Neutrophil (primary cell): ENCODE measurements around the gene RMC1.

Source experiments
- H3K27ac ChIP-seq: fragments of 200-600 bp; sonication (generic); 2 replicates; pipeline ENCODE4 v1.5.1; 2016; ENCODE audit warnings: mild to moderate bottlenecking, moderate library complexity
- H3K27me3 ChIP-seq: fragments of 200-600 bp; sonication (generic); 2 replicates; pipeline ENCODE4 v1.6.0; 2016; ENCODE audit warnings: mild to moderate bottlenecking
- H3K36me3 ChIP-seq: fragments of 200-600 bp; sonication (generic); 2 replicates; pipeline ENCODE4 v1.5.1; 2017
- H3K4me1 ChIP-seq, 2 experiments: fragments of 200-600 bp in 1 of 2; sonication (generic) in 1 of 2; 1 replicate in 1 of 2; 2 replicates in 1 of 2; pipeline versions ENCODE4 v1.5.1 to v1.6.1; 2013 to 2016; ENCODE audit warnings: low read depth in 1 of 2, low read length in 1 of 2, mild to moderate bottlenecking in 1 of 2, moderate library complexity in 1 of 2; ENCODE audit not compliant: control insufficient read depth in 1 of 2, insufficient read depth in 1 of 2
- H3K4me3 ChIP-seq, 2 experiments: fragments of 200-600 bp in 1 of 2; sonication (generic) in 1 of 2; 1 replicate in 1 of 2; 2 replicates in 1 of 2; pipeline ENCODE4 v1.5.1; 2013 to 2016; ENCODE audit warnings: low read depth in 1 of 2, low read length in 1 of 2, mild to moderate bottlenecking in 1 of 2, moderate library complexity in 1 of 2
- H3K9me3 ChIP-seq: fragments of 200-600 bp; sonication (generic); 2 replicates; pipeline ENCODE4 v1.5.1; 2016
- TF ChIP-seq, protein P1 (sequence below): fragments of 200-600 bp; sonication (generic); IDR thresholded peaks from 2 replicates; pipeline ENCODE4 v1.5.1; 2016; ENCODE audit warnings: antibody characterized with exemption

The RMC1 gene

DNA sequence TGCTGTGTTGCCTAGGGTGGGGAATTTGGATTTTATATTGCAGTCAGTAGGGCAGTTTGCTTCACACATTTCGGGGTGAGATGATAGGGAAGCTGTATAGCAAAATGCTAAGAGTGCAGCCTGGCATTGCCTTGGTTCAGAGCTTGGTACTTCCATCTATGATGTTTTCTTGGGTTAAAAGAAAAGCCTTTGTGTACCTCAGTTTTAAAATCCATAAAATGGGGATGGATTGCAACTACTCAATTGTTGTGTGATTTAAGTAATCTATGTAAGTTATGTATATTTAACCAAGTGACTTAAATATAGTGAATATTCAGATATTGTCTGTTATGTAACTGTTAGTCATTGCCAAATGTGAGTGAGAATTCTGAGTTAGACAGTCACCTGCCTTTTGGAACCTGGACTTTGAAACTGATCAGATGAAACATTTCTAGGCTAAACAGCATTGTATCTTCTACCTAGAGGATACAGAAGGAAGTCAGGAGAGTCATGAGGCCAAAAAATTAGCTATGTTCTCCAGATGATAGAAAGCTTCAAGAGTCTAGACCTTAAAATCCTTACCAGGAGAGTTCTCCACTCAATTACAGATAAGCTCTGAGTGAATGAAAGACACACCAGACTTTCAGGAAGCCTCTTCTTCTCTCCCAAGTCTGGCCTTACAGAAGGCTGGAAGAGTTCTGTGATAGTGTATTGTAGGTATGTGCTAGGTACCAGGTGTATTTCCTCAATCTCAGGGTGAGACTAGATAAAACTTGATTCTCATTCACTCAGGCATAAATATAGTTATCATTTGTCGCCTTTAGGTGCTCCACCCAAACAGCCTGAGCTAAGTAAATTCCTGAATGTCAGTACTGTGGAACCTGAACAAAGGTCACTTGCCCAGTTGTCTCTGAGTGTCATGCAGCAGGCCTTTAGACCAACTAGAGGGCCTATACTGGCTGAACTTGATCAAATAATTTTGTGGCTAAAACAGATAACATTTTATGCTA is 42.7 kb upstream of the RMC1 start:
- Histone ChIP-seq H3K9me3 (no peaks in the 10 kb centered on the region), H3K4me3 (peak overlapping the region in 1 of 2 experiments; percentile 7), H3K27me3 (no peaks in the 10 kb centered on the region), H3K4me1 (peaks cover 60 to 62% of the 10 kb centered on the region in 2 experiments), H3K27ac (peak overlapping the region; percentile 83), H3K36me3 (peaks cover 46% of the 10 kb centered on the region)
- TF ChIP-seq, protein P1, sequence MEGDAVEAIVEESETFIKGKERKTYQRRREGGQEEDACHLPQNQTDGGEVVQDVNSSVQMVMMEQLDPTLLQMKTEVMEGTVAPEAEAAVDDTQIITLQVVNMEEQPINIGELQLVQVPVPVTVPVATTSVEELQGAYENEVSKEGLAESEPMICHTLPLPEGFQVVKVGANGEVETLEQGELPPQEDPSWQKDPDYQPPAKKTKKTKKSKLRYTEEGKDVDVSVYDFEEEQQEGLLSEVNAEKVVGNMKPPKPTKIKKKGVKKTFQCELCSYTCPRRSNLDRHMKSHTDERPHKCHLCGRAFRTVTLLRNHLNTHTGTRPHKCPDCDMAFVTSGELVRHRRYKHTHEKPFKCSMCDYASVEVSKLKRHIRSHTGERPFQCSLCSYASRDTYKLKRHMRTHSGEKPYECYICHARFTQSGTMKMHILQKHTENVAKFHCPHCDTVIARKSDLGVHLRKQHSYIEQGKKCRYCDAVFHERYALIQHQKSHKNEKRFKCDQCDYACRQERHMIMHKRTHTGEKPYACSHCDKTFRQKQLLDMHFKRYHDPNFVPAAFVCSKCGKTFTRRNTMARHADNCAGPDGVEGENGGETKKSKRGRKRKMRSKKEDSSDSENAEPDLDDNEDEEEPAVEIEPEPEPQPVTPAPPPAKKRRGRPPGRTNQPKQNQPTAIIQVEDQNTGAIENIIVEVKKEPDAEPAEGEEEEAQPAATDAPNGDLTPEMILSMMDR = no peak

DNA sequence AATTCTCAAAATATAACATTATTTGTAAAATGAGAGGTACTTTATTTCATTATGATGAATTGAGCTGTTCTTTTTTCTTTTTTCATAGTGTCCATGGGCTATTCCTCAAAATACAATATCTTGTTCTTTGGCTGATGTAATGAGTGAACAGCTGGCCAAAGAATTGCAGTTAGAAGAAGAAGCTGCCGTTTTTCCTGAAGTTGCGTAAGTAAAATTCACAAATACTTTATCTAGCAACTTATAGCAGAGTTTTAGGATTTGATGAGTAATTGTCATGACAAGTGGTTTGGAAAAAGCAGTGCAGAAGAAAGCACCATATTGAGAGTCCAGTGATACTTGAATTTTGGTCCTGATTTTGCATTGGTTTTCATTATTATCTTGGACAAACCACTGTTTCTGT is 40.4 kb upstream of the RMC1 start:
- no peak overlapping the region for H3K4me3 ChIP-seq
- H3K9me3 ChIP-seq = no peaks in the 10 kb centered on the region
- H3K4me1 ChIP-seq = peaks cover 38 to 42% of the 10 kb centered on the region in 2 experiments
- no peaks in the 10 kb centered on the region for H3K27me3 ChIP-seq
- peak overlapping the region; percentile 43 for H3K27ac ChIP-seq
- TF ChIP-seq, protein P1 = no peak
- H3K36me3 ChIP-seq = peaks cover 59% of the 10 kb centered on the region

DNA sequence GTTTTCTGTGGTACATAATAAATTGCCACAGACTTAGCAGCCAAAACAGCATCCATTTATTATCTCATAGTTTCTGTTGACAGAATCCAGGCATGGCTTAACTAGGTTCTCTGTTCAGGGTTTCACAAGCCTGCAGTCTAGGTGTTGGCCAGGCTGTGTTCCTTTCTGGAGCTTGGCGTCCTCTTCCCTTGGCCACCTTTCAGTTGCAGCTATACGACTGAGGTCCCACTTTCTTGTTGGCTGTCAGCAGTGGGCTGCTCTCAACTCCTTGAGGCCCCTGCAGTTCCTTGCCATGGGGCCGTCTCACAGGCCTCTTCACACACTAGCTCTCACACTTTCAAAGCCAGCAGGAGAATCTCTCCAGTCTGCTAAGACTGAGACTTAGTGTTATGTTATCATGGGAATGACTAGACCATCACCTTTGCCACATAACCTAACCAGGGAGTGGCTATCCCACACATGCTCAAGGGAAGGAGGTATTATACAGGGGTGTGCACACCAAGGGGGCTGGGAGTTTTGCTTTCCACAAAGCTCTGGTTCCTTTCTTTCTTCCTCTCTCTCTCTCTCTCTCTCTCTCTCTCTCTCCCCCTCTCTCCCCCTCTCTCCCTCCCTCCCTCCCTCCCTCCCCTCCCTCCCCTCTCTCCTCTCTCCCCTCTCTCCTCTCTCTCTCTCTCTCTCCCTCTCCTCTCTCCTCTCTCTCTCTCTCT is 34.4 kb upstream of the RMC1 start:
- H3K4me1 ChIP-seq = no peaks in the 10 kb centered on the region
- H3K9me3 ChIP-seq = no peaks in the 10 kb centered on the region
- TF ChIP-seq, protein P1 = no peak
- H3K36me3 ChIP-seq = peaks cover 97% of the 10 kb centered on the region
- H3K4me3 ChIP-seq = no peak overlapping the region
- no peak overlapping the region for H3K27ac ChIP-seq
- no peaks in the 10 kb centered on the region for H3K27me3 ChIP-seq

DNA sequence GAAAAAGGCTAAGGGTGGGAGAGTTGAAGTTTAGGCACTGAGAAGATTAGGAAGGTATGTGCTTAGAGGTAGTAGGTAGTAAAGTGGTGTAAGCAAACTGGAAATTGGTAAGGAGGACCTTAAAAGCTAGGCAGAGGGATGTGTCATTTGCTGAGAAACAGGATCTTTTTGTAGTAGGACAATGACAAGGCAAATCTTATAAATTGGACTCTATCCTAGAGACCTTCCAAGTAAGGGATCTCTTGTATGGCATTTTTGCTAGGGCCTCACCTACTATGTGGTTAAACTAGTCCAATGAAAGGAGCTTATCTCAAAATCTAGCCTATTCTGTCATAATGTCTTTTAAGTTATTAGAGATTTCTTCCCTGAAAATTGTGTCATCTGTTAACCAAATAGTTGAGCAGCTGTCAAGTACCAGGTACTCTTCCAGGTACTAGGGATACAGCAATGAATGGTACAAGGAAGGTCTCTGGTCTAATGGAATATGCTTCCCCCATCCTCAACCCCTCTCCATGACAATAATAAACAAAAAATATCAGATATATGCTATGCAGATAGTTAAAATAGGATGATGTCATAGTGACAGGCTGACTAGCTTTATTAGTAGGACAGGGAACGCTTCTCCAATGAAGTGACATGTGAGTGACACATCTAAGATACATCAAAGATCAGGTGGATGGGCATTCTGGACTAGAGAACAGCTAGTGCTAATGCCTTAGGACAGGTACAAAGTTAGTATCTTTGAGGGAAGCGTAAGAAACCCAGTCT is 32.5 kb upstream of the RMC1 start:
- TF ChIP-seq, protein P1 = no peak
- Histone ChIP-seq H3K27ac (peak overlapping the region; percentile 10), H3K4me1 (no peaks in the 10 kb centered on the region)

DNA sequence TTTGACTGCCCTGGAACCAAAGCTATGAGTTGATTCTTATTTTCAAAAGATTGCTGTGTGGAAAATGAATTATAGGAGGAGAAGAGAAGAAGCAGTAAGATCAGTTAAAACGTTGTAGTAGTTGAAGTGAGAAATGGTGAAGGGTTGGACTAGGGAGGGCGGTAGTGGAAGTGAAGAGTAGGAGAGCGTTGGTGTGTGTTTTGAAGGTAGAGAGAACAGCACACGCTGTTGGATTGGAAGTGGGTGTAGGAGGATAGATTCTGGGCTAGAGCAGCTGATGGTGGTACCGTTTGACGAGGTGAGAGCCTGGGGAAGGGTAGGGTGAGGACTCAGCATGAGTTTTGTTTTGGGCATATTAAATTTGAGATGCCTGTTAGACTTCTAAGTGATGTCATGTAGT is 31.8 kb upstream of the RMC1 start:
- TF ChIP-seq, protein P1 = no peak
- Histone ChIP-seq H3K4me3 (no peak overlapping the region), H3K4me1 (no peaks in the 10 kb centered on the region), H3K9me3 (no peaks in the 10 kb centered on the region), H3K27ac (peak overlapping the region; percentile 4), H3K27me3 (no peaks in the 10 kb centered on the region), H3K36me3 (peaks cover 97% of the 10 kb centered on the region)

More for the DNA sequence above, 32.5 kb upstream of the RMC1 start:
- Histone ChIP-seq H3K4me3 (no peak overlapping the region), H3K36me3 (peaks cover 97% of the 10 kb centered on the region), H3K27me3 (no peaks in the 10 kb centered on the region), H3K9me3 (no peaks in the 10 kb centered on the region)
